HG03045 (cell line): ENCODE results near the gene CIDEC.

Experiments used
- ATAC-seq: cut with Tn5 transposase; IDR thresholded peaks from one replicate; pipeline ENCODE4 v1.9.1; 2021; ENCODE audit warnings: mild to moderate bottlenecking, moderate library complexity; ENCODE audit not compliant: unreplicated experiment

CIDEC gene

DNA sequence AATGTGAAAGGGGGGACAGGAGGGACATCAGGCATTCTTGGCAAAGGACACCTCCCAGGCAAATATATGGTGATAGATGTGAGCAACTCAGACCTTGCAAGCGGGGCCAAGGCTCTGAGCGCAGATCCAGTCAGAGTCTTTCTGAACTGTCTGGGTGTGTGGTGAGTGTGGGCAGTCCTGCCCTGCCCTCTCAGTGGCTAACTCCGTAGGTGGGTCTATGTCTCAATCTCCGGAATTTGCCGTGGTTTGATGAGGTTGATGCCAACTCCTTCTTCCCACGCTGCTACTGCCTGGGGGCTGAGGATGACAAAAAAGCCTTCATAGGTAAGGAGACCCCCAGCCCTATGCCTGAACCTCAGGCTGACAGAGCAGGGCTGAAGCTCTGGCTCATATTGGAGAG is 62.6 kb downstream of the CIDEC start:
- ATAC-seq, result no peak
